Measurements from ENCODE around the gene DAZ4.
"Not testable (repeated sequence)": the region's sequence is repeated elsewhere in the genome, so short reads cannot be mapped to it uniquely, and the experiment has no call there.

Gene DAZ4, protein sequence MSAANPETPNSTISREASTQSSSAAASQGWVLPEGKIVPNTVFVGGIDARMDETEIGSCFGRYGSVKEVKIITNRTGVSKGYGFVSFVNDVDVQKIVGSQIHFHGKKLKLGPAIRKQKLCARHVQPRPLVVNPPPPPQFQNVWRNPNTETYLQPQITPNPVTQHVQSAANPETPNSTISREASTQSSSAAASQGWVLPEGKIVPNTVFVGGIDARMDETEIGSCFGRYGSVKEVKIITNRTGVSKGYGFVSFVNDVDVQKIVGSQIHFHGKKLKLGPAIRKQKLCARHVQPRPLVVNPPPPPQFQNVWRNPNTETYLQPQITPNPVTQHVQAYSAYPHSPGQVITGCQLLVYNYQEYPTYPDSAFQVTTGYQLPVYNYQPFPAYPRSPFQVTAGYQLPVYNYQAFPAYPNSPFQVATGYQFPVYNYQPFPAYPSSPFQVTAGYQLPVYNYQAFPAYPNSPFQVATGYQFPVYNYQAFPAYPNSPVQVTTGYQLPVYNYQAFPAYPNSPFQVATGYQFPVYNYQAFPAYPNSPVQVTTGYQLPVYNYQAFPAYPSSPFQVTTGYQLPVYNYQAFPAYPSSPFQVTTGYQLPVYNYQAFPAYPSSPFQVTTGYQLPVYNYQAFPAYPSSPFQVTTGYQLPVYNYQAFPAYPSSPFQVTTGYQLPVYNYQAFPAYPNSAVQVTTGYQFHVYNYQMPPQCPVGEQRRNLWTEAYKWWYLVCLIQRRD
- 0 to 0.09 (median 0) reads per million in 4 experiments for total RNA-seq

DNA sequence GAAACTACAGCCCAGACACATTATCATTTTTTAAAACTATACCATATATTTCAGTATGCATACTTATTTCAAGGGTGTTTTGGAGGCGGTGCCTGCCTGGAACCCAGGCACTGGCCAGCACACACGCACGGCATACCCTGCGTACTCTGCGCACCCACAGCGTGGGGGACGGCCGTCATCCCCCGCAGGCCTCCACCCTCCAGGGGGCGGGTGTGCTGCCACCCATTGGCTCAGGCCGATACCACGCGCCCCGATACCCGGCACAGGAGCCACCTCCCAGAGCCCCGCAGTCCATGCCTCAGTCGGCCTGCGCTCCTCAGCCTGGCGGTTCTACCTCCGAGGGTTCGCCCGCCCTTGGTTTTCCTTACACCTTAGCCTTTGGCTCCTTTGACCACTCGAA, at the start of gene DAZ4:
TSS of gene DAZ4 (plus strand) at position 301 of the 400 bp plus-strand sequence. CDS start 208 bp downstream, outside the sequence.
- DNase-seq: not testable (repeated sequence)

DNA sequence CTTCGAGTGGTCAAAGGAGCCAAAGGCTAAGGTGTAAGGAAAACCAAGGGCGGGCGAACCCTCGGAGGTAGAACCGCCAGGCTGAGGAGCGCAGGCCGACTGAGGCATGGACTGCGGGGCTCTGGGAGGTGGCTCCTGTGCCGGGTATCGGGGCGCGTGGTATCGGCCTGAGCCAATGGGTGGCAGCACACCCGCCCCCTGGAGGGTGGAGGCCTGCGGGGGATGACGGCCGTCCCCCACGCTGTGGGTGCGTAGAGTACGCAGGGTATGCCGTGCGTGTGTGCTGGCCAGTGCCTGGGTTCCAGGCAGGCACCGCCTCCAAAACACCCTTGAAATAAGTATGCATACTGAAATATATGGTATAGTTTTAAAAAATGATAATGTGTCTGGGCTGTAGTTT, 20.4 kb upstream of the DAZ4 start, which contains the start of gene DAZ3:
TSS of gene DAZ3 (minus strand) at position 101 of the 400 bp plus-strand sequence. CDS start 208 bp downstream, outside the sequence.
- DNase-seq: not testable (repeated sequence)

DNA sequence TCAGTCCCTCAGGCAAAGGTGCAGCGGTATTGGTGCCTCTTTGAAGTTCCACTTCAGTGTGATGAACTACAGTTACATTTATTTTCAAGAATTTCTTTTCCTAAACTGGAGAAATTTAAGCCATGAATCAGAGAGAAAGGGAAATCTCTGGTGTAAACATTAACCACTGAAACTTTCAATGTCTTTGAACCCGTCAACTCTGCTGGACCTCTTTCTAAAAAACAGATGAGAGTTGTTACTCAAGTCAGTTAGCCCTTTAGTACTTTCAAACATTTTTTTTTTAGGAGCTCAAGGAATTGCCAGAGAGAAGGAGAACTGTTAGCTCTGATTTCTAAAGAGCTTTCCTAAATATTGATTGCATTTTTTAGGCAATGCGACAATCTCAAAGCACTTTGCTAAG, 11.9 kb upstream of the DAZ4 start:
- DNase-seq: not testable (repeated sequence)

DNA sequence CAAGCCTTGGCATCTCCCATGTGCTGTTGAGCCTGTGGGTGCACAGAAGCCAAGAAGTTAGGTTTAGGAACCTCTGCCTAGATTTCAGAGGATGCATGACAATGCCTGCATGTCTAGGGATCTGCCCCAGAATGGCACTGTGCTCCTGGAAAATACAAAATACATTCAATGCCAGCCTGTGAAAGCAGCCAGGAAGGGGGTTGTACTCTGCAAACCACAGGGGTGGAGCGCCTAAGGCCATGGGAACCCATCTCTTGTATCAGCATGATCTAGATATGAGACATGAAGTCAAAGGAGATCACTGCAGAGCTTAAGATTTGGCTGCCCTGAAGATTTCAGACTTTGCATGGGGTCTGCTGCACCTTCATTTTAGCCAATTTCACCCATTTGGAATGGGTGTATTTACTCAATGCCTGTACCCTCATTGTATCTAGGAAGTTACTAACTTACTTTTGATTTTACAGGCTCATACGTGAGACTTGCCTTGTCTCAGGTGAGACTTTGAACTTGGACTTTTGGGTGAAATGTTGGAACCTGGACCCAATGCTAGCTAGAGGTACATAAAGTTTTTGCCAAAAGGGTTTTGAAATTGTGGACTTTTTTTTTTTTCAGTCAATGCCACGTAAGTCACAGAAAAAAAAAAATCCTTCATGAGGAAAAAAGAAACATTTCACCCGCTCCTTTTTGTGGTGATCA, 9.4 kb upstream of the DAZ4 start:
- DNase-seq: not testable (repeated sequence)

DNA sequence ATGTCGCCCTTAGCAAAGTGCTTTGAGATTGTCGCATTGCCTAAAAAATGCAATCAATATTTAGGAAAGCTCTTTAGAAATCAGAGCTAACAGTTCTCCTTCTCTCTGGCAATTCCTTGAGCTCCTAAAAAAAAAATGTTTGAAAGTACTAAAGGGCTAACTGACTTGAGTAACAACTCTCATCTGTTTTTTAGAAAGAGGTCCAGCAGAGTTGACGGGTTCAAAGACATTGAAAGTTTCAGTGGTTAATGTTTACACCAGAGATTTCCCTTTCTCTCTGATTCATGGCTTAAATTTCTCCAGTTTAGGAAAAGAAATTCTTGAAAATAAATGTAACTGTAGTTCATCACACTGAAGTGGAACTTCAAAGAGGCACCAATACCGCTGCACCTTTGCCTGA, 8.7 kb upstream of the DAZ4 start:
- DNase-seq: not testable (repeated sequence)

Data from effector CD8-positive, alpha-beta T cell (primary cell).